ENCODE data around the gene SLC39A12.

Gene SLC39A12

GRCh38 chr10:18087355-18087754, 135.6 kb downstream of the SLC39A12 start:
- H3K4me1 ChIP-seq: no peaks in the 10 kb centered on the region
- TF ChIP-seq CTCF (IDR thresholded peaks at IDR 0.05; ENCODE audit: low read depth, low read length): no peak
- H3K27me3 ChIP-seq: no peaks in the 10 kb centered on the region
- no peaks in the 10 kb centered on the region for H3K9me3 ChIP-seq
- no peak for DNase-seq
- no peak overlapping the region for H3K4me3 ChIP-seq (ENCODE audit: low read depth, low read length)
- H3K36me3 ChIP-seq: no peaks in the 10 kb centered on the region

All from BE2C (cell line).